Tibial nerve (tissue), 3 donors: ENCODE measurements around the gene ABCC10.

Experiments
- POLR2A ChIP-seq, 2 donors: fragments of 450-650 bp; IDR thresholded peaks; one replicate each; pipeline ENCODE4 v1.6.1; 2017; ENCODE audit warnings: antibody characterized with exemption in 2 of 2, mild to moderate bottlenecking in 2 of 2, moderate library complexity in 2 of 2
- TF ChIP-seq, protein P1 (sequence below), 5 experiments: fragments of 200-600 bp in 3 of 5; fragments of 450-650 bp in 2 of 5; sonication (generic) in 3 of 5; IDR thresholded peaks; one replicate each; pipeline ENCODE4 v1.5.1; 2016 to 2019; ENCODE audit warnings: antibody characterized with exemption in 5 of 5, mild to moderate bottlenecking in 3 of 5, moderate library complexity in 2 of 5

DNA sequence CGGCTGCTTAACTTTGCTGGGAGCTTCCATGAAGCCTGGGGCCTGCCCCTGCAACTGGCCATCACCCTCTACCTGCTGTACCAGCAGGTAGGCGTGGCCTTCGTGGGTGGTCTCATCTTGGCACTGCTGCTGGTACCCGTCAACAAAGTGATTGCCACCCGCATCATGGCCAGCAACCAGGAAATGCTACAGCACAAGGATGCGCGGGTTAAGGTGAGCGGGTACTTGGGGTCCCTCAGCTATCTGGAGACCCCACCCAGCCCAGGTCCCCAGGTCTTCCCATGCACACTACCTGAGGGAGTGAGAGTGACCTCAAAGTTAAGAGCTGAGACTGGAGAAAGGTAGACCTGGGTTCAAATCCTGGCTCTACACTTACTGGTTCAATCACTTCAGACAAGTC is 5.8 kb downstream of the ABCC10 start:
- TF ChIP-seq, protein P1, sequence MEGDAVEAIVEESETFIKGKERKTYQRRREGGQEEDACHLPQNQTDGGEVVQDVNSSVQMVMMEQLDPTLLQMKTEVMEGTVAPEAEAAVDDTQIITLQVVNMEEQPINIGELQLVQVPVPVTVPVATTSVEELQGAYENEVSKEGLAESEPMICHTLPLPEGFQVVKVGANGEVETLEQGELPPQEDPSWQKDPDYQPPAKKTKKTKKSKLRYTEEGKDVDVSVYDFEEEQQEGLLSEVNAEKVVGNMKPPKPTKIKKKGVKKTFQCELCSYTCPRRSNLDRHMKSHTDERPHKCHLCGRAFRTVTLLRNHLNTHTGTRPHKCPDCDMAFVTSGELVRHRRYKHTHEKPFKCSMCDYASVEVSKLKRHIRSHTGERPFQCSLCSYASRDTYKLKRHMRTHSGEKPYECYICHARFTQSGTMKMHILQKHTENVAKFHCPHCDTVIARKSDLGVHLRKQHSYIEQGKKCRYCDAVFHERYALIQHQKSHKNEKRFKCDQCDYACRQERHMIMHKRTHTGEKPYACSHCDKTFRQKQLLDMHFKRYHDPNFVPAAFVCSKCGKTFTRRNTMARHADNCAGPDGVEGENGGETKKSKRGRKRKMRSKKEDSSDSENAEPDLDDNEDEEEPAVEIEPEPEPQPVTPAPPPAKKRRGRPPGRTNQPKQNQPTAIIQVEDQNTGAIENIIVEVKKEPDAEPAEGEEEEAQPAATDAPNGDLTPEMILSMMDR (IDR thresholded peaks at IDR 0.05) = no peak
- no peak for TF ChIP-seq POLR2A (IDR thresholded peaks at IDR 0.05)
